ENCODE results near the gene AGBL1. TPM values are rescaled to one million over a fixed set of nuclear protein-coding genes. Genes with fewer than 3 reads are reported as not detected.

AGBL1 gene
- total RNA-seq, 1 experiment from 2014 or later = not detected

DNA sequence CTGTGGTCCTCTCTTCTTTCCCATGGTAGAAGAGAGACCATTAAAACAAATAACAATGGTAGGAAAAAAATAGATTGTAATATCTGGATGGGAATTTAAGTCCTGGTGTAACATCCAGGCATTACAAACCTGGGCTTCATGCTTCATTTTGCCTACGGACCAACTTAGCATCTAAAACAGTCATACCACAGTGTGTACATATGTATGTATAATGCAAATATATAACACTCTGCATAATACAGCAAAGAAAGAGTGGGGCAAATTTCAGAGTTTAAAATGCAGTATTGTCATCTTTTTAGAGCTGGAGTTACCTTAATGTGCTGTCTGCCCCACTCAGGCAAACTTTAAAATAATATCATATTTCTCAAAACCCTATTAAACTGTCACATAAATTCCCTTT lies 298.2 kb downstream of the AGBL1 start:
- CTCF ChIA-PET = no interaction called here
- no peaks in the 10 kb centered on the region for H3K36me3 ChIP-seq (ENCODE audit: insufficient read depth, low read length, poor library complexity, severe bottlenecking)
- no peak overlapping the region for H3K4me3 ChIP-seq (ENCODE audit: low read depth, low read length, poor library complexity, severe bottlenecking)
- intact Hi-C loops (cut with micrococcal nuclease; ENCODE audit: unreplicated experiment) = loop anchor here (10.0 kb wide), 1 partner anchor 57 kb away; no protein-coding TSS in a partner anchor
- no peak overlapping the region for H3K27ac ChIP-seq (ENCODE audit: low read depth, low read length, poor library complexity, severe bottlenecking)
- no peaks in the 10 kb centered on the region for H3K27me3 ChIP-seq (replicated peaks; ENCODE audit: insufficient read depth, low read depth, low read length, poor library complexity)
- peaks cover 2% of the 10 kb centered on the region for H3K9me3 ChIP-seq (ENCODE audit: low read depth, low read length, poor library complexity, severe bottlenecking)
- TF ChIP-seq, protein P1, sequence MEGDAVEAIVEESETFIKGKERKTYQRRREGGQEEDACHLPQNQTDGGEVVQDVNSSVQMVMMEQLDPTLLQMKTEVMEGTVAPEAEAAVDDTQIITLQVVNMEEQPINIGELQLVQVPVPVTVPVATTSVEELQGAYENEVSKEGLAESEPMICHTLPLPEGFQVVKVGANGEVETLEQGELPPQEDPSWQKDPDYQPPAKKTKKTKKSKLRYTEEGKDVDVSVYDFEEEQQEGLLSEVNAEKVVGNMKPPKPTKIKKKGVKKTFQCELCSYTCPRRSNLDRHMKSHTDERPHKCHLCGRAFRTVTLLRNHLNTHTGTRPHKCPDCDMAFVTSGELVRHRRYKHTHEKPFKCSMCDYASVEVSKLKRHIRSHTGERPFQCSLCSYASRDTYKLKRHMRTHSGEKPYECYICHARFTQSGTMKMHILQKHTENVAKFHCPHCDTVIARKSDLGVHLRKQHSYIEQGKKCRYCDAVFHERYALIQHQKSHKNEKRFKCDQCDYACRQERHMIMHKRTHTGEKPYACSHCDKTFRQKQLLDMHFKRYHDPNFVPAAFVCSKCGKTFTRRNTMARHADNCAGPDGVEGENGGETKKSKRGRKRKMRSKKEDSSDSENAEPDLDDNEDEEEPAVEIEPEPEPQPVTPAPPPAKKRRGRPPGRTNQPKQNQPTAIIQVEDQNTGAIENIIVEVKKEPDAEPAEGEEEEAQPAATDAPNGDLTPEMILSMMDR (conservative IDR thresholded peaks at IDR 0.05; ENCODE audit: low read depth, low read length) = no peak
- TF ChIP-seq EZH2 (IDR thresholded peaks at IDR 0.05; ENCODE audit: borderline replicate concordance, low read depth, low read length, poor library complexity, severe bottlenecking) = no peak
- DNase-seq (ENCODE audit: low spot score) = no peak
- no peaks in the 10 kb centered on the region for H3K4me1 ChIP-seq (ENCODE audit: insufficient read depth, low read length, poor library complexity, severe bottlenecking)
- POLR2A ChIA-PET (ENCODE audit: low non-redundant PET) = no interaction called here
- no TSS peak for BruUV-seq (replicated peaks)

DNA sequence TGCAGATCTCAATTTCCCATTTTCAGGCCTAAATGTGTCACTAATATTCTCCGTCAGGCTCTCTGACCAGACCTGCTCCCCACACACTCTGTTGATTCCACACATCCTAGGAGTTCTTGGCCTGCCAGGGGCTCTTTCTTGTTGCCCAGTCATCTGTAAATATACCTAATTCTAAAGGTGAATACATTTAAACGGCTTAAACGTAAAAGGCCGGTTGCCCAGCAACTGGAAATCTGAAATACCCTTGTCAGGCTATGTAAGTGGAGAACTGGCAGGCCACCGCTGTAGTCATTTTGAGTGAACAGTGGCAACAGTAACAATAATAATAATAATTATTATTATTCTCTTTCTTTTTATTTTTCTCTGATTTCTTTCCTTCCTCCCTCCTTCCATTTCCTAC lies 302.7 kb downstream of the AGBL1 start:
- ChIA-PET CTCF (no interaction called here), POLR2A (ENCODE audit: low non-redundant PET) (no interaction called here)
- H3K27me3 ChIP-seq (replicated peaks; ENCODE audit: insufficient read depth, low read depth, low read length, poor library complexity) = no peaks in the 10 kb centered on the region
- TF ChIP-seq EZH2 (IDR thresholded peaks at IDR 0.05; ENCODE audit: borderline replicate concordance, low read depth, low read length, poor library complexity, severe bottlenecking) = no peak
- TF ChIP-seq, protein P1 (conservative IDR thresholded peaks at IDR 0.05; ENCODE audit: low read depth, low read length) = no peak
- DNase-seq (ENCODE audit: low spot score) = no peak
- H3K36me3 ChIP-seq (ENCODE audit: insufficient read depth, low read length, poor library complexity, severe bottlenecking) = no peaks in the 10 kb centered on the region
- intact Hi-C loops (cut with micrococcal nuclease; ENCODE audit: unreplicated experiment) = no loop called here
- BruUV-seq (replicated peaks) = no TSS peak
- peaks cover 2% of the 10 kb centered on the region for H3K9me3 ChIP-seq (ENCODE audit: low read depth, low read length, poor library complexity, severe bottlenecking)
- no peak overlapping the region for H3K4me3 ChIP-seq (ENCODE audit: low read depth, low read length, poor library complexity, severe bottlenecking)
- H3K27ac ChIP-seq (ENCODE audit: low read depth, low read length, poor library complexity, severe bottlenecking) = no peak overlapping the region
- no peaks in the 10 kb centered on the region for H3K4me1 ChIP-seq (ENCODE audit: insufficient read depth, low read length, poor library complexity, severe bottlenecking)

DNA sequence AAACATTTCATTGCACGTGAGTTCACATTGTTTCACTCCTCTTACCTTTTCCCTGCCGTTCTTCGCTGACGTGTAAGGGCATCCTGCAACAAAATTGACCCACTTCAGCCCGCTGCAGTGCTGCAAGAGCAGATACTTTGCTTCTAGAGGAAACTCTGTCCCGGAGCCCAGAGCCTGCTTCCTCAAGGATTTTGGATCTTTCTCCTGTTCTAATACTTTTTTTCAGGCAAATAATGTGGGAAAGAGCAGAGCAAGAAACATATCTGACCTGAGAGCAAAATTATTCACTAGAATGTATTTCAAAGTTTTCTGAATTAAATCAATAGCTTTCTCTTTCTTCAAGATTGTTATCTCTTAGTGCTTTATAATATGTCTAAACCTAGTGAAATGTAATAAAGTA lies 303.9 kb downstream of the AGBL1 start:
- Histone ChIP-seq H3K9me3 (ENCODE audit: low read depth, low read length, poor library complexity, severe bottlenecking) (peaks cover 2% of the 10 kb centered on the region), H3K4me1 (ENCODE audit: insufficient read depth, low read length, poor library complexity, severe bottlenecking) (no peaks in the 10 kb centered on the region), H3K36me3 (ENCODE audit: insufficient read depth, low read length, poor library complexity, severe bottlenecking) (no peaks in the 10 kb centered on the region), H3K4me3 (ENCODE audit: low read depth, low read length, poor library complexity, severe bottlenecking) (no peak overlapping the region), H3K27me3 (replicated peaks; ENCODE audit: insufficient read depth, low read depth, low read length, poor library complexity) (no peaks in the 10 kb centered on the region), H3K27ac (ENCODE audit: low read depth, low read length, poor library complexity, severe bottlenecking) (no peak overlapping the region)
- DNase-seq (ENCODE audit: low spot score) = no peak
- TF ChIP-seq, protein P1 (conservative IDR thresholded peaks at IDR 0.05; ENCODE audit: low read depth, low read length) = no peak
- no peak for TF ChIP-seq EZH2 (IDR thresholded peaks at IDR 0.05; ENCODE audit: borderline replicate concordance, low read depth, low read length, poor library complexity, severe bottlenecking)
- CTCF ChIA-PET = no interaction called here
- no TSS peak for BruUV-seq (replicated peaks)
- intact Hi-C loops (cut with micrococcal nuclease; ENCODE audit: unreplicated experiment) = no loop called here
- POLR2A ChIA-PET (ENCODE audit: low non-redundant PET) = no interaction called here
